Measurements from ENCODE around the gene FAM120A. TPM values are rescaled to one million over a fixed set of nuclear protein-coding genes. Genes with fewer than 3 reads are reported as not detected.
A peak's percentile ranks its signal among the peaks of the same experiment; 100 is the strongest.

The FAM120A gene
- total RNA-seq, 1 experiment from 2014 or later, result 162 TPM

- no peaks in the 10 kb centered on the region for H3K27me3 Mint-ChIP-seq (ENCODE audit: insufficient read depth, unreplicated experiment)
- POLR2A ChIA-PET, result interaction anchor here (1.7 kb wide), 1 partner anchor 39 kb away, joined by 5 read pairs; the partner anchor contains the start of gene FAM120AOS
- BruUV-seq (replicated peaks), result no TSS peak
- no peaks in the 10 kb centered on the region for H3K4me1 Mint-ChIP-seq (ENCODE audit: insufficient read depth, unreplicated experiment)
- TF ChIP-seq CTCF (IDR thresholded peaks at IDR 0.05; ENCODE audit: unreplicated experiment), result no peak
- H3K4me3 Mint-ChIP-seq (ENCODE audit: unreplicated experiment), result no peak overlapping the region
- intact Hi-C loops (cut with micrococcal nuclease), result no loop called here
- no peak for DNase-seq (ENCODE audit: unreplicated experiment)
- H3K27ac Mint-ChIP-seq (ENCODE audit: low read depth, unreplicated experiment), result no peak overlapping the region
- CTCF ChIA-PET, result no interaction called here
- H3K9me3 Mint-ChIP-seq (ENCODE audit: unreplicated experiment), result no peaks in the 10 kb centered on the region
- H3K36me3 Mint-ChIP-seq (ENCODE audit: insufficient read depth, unreplicated experiment), result peaks cover 40% of the 10 kb centered on the region
Measured at GRCh38 chr9:93492327-93492726, 40.8 kb downstream of the FAM120A start.

- TF ChIP-seq CTCF (IDR thresholded peaks at IDR 0.05; ENCODE audit: unreplicated experiment), result no peak
- Mint-ChIP-seq H3K9me3 (ENCODE audit: unreplicated experiment) (no peaks in the 10 kb centered on the region), H3K36me3 (ENCODE audit: insufficient read depth, unreplicated experiment) (peaks cover 44% of the 10 kb centered on the region), H3K27me3 (ENCODE audit: insufficient read depth, unreplicated experiment) (no peaks in the 10 kb centered on the region), H3K4me3 (ENCODE audit: unreplicated experiment) (no peak overlapping the region), H3K4me1 (ENCODE audit: insufficient read depth, unreplicated experiment) (no peaks in the 10 kb centered on the region), H3K27ac (ENCODE audit: low read depth, unreplicated experiment) (no peak overlapping the region)
- intact Hi-C loops (cut with micrococcal nuclease), result no loop called here
- POLR2A ChIA-PET, result interaction anchor here (1.1 kb wide), 1 partner anchor 10 kb away, joined by 4 read pairs; no protein-coding TSS in a partner anchor
- BruUV-seq (replicated peaks), result no TSS peak
- CTCF ChIA-PET, result no interaction called here
- DNase-seq (ENCODE audit: unreplicated experiment), result no peak
Measured at GRCh38 chr9:93493949-93494348, 42.5 kb downstream of the FAM120A start.

- peaks cover 16% of the 10 kb centered on the region for H3K4me1 Mint-ChIP-seq (ENCODE audit: insufficient read depth, unreplicated experiment)
- ChIA-PET CTCF (interaction anchor here (0.6 kb wide), 1 partner anchor 13 kb away, joined by 5 read pairs; no protein-coding TSS in a partner anchor), POLR2A (interaction anchor here (0.9 kb wide), 1 partner anchor 23 kb away, joined by 3 read pairs; no protein-coding TSS in a partner anchor)
- no peak for TF ChIP-seq CTCF (IDR thresholded peaks at IDR 0.05; ENCODE audit: unreplicated experiment)
- H3K27me3 Mint-ChIP-seq (ENCODE audit: insufficient read depth, unreplicated experiment), result no peaks in the 10 kb centered on the region
- peaks cover 65% of the 10 kb centered on the region for H3K36me3 Mint-ChIP-seq (ENCODE audit: insufficient read depth, unreplicated experiment)
- H3K9me3 Mint-ChIP-seq (ENCODE audit: unreplicated experiment), result no peaks in the 10 kb centered on the region
- no TSS peak for BruUV-seq (replicated peaks)
- DNase-seq (ENCODE audit: unreplicated experiment), result no peak
- no peak overlapping the region for H3K27ac Mint-ChIP-seq (ENCODE audit: low read depth, unreplicated experiment)
- no peak overlapping the region for H3K4me3 Mint-ChIP-seq (ENCODE audit: unreplicated experiment)
- intact Hi-C loops (cut with micrococcal nuclease), result no loop called here
Measured at GRCh38 chr9:93496285-93496684, 44.8 kb downstream of the FAM120A start.

GRCh38 chr9:93500571-93501298, 49.2 kb downstream of the FAM120A start:
- Mint-ChIP-seq H3K4me3 (ENCODE audit: unreplicated experiment) (peak overlapping the region; percentile 64), H3K27ac (ENCODE audit: low read depth, unreplicated experiment) (peak overlapping the region; percentile 84), H3K4me1 (ENCODE audit: insufficient read depth, unreplicated experiment) (peaks cover 43% of the 10 kb centered on the region), H3K36me3 (ENCODE audit: insufficient read depth, unreplicated experiment) (peaks cover 80% of the 10 kb centered on the region), H3K9me3 (ENCODE audit: unreplicated experiment) (no peaks in the 10 kb centered on the region), H3K27me3 (ENCODE audit: insufficient read depth, unreplicated experiment) (no peaks in the 10 kb centered on the region)
- DNase-seq (ENCODE audit: unreplicated experiment), result no peak
- ChIA-PET CTCF (interaction anchor here (1.2 kb wide), 1 partner anchor 66 kb away, joined by 3 read pairs; no protein-coding TSS in a partner anchor), POLR2A (interaction anchor here (1.9 to 2.6 kb wide), 2 partner anchors 25 to 47 kb away, joined by 6 to 11 read pairs; partner anchors contain the start of gene FAM120AOS)
- intact Hi-C loops (cut with micrococcal nuclease), result no loop called here
- no TSS peak for BruUV-seq (replicated peaks)
- no peak for TF ChIP-seq CTCF (IDR thresholded peaks at IDR 0.05; ENCODE audit: unreplicated experiment)
